Adipocyte (in vitro differentiated cells): ENCODE measurements around the gene MID1.

Experiments
- DNase-seq: peaks from one replicate; pipeline ENCODE4 v3.0.0-alpha.2; 2015; ENCODE audit warnings: low read depth
- H3K27me3 ChIP-seq: replicated peaks from 2 replicates; pipeline ENCODE4 v1.7.0; 2013; ENCODE audit warnings: mild to moderate bottlenecking, low read length, moderate library complexity; ENCODE audit not compliant: control insufficient read depth, insufficient read depth
- H3K36me3 ChIP-seq: 2 replicates; pipeline ENCODE4 v1.7.0; 2013; ENCODE audit warnings: low read length, mild to moderate bottlenecking, moderate library complexity; ENCODE audit not compliant: control insufficient read depth, insufficient read depth, severe bottlenecking
- H3K4me1 ChIP-seq: 2 replicates; pipeline ENCODE4 v1.7.0; 2013; ENCODE audit warnings: mild to moderate bottlenecking, low read length, moderate library complexity; ENCODE audit not compliant: control insufficient read depth, insufficient read depth
- H3K4me3 ChIP-seq: 2 replicates; pipeline ENCODE4 v1.7.0; 2013; ENCODE audit warnings: mild to moderate bottlenecking, low read length, moderate library complexity
- H3K9ac ChIP-seq: 2 replicates; pipeline ENCODE4 v1.7.0; 2013; ENCODE audit warnings: mild to moderate bottlenecking, low read length, moderate library complexity
- H3K9me3 ChIP-seq: 2 replicates; pipeline ENCODE4 v1.7.0; 2013; ENCODE audit warnings: mild to moderate bottlenecking, low read length, moderate library complexity; ENCODE audit not compliant: control insufficient read depth

MID1 gene

GRCh38 chrX:10526451-10526850 is 93.9 kb downstream of the MID1 start:
- H3K36me3 ChIP-seq: no peaks in the 10 kb centered on the region
- peak; percentile 28 for DNase-seq
- no peak overlapping the region for H3K9ac ChIP-seq
- H3K27me3 ChIP-seq: no peaks in the 10 kb centered on the region
- H3K9me3 ChIP-seq: no peaks in the 10 kb centered on the region
- no peak overlapping the region for H3K4me3 ChIP-seq
- peaks cover 6% of the 10 kb centered on the region for H3K4me1 ChIP-seq

GRCh38 chrX:10525381-10526120 is 94.8 kb downstream of the MID1 start:
- H3K9ac ChIP-seq: no peak overlapping the region
- H3K4me1 ChIP-seq: peaks cover 6% of the 10 kb centered on the region
- H3K4me3 ChIP-seq: no peak overlapping the region
- H3K9me3 ChIP-seq: no peaks in the 10 kb centered on the region
- no peaks in the 10 kb centered on the region for H3K27me3 ChIP-seq
- DNase-seq: peak; percentile 26
- H3K36me3 ChIP-seq: no peaks in the 10 kb centered on the region

GRCh38 chrX:10524578-10524977 is 95.8 kb downstream of the MID1 start:
- H3K27me3 ChIP-seq: no peaks in the 10 kb centered on the region
- no peaks in the 10 kb centered on the region for H3K9me3 ChIP-seq
- peaks cover 13% of the 10 kb centered on the region for H3K4me1 ChIP-seq
- H3K4me3 ChIP-seq: no peak overlapping the region
- no peak overlapping the region for H3K9ac ChIP-seq
- peak; percentile 36 for DNase-seq
- no peaks in the 10 kb centered on the region for H3K36me3 ChIP-seq

GRCh38 chrX:10519761-10520160 is 100.6 kb downstream of the MID1 start:
- Histone ChIP-seq H3K27me3 (no peaks in the 10 kb centered on the region), H3K4me1 (peaks cover 15% of the 10 kb centered on the region), H3K36me3 (no peaks in the 10 kb centered on the region), H3K4me3 (no peak overlapping the region), H3K9ac (no peak overlapping the region), H3K9me3 (no peaks in the 10 kb centered on the region)
- peak; percentile 50 for DNase-seq

- no peaks in the 10 kb centered on the region for H3K27me3 ChIP-seq
- no peak overlapping the region for H3K9ac ChIP-seq
- DNase-seq: peak; percentile 36
- no peak overlapping the region for H3K4me3 ChIP-seq
- peaks cover 19% of the 10 kb centered on the region for H3K4me1 ChIP-seq
- no peaks in the 10 kb centered on the region for H3K9me3 ChIP-seq
- H3K36me3 ChIP-seq: no peaks in the 10 kb centered on the region
Observed at GRCh38 chrX:10519278-10519677, 101.1 kb downstream of the MID1 start.

GRCh38 chrX:10518073-10518472 is 102.3 kb downstream of the MID1 start:
- DNase-seq: no peak
- Histone ChIP-seq H3K27me3 (no peaks in the 10 kb centered on the region), H3K4me3 (no peak overlapping the region), H3K36me3 (no peaks in the 10 kb centered on the region), H3K9ac (no peak overlapping the region), H3K9me3 (no peaks in the 10 kb centered on the region), H3K4me1 (peaks cover 19% of the 10 kb centered on the region)

- H3K36me3 ChIP-seq: no peaks in the 10 kb centered on the region
- no peaks in the 10 kb centered on the region for H3K27me3 ChIP-seq
- no peak overlapping the region for H3K9ac ChIP-seq
- no peaks in the 10 kb centered on the region for H3K9me3 ChIP-seq
- H3K4me3 ChIP-seq: no peak overlapping the region
- H3K4me1 ChIP-seq: peaks cover 19% of the 10 kb centered on the region
- DNase-seq: no peak
Observed at GRCh38 chrX:10516781-10517322, 103.5 kb downstream of the MID1 start.

- H3K4me1 ChIP-seq: peaks cover 16% of the 10 kb centered on the region
- no peaks in the 10 kb centered on the region for H3K9me3 ChIP-seq
- DNase-seq: peak; percentile 43
- H3K27me3 ChIP-seq: no peaks in the 10 kb centered on the region
- H3K9ac ChIP-seq: no peak overlapping the region
- no peak overlapping the region for H3K4me3 ChIP-seq
- H3K36me3 ChIP-seq: no peaks in the 10 kb centered on the region
Observed at GRCh38 chrX:10514891-10515290, 105.5 kb downstream of the MID1 start.

GRCh38 chrX:10513974-10514373 is 106.4 kb downstream of the MID1 start:
- Histone ChIP-seq H3K4me1 (peaks cover 9% of the 10 kb centered on the region), H3K9ac (no peak overlapping the region), H3K9me3 (no peaks in the 10 kb centered on the region), H3K4me3 (no peak overlapping the region), H3K36me3 (no peaks in the 10 kb centered on the region), H3K27me3 (no peaks in the 10 kb centered on the region)
- peak; percentile 13 for DNase-seq

- H3K4me1 ChIP-seq: peaks cover 9% of the 10 kb centered on the region
- H3K27me3 ChIP-seq: no peaks in the 10 kb centered on the region
- H3K9me3 ChIP-seq: no peaks in the 10 kb centered on the region
- no peaks in the 10 kb centered on the region for H3K36me3 ChIP-seq
- no peak overlapping the region for H3K4me3 ChIP-seq
- no peak overlapping the region for H3K9ac ChIP-seq
- no peak for DNase-seq
Observed at GRCh38 chrX:10512741-10513140, 107.6 kb downstream of the MID1 start.

- no peak for DNase-seq
- Histone ChIP-seq H3K9ac (no peak overlapping the region), H3K36me3 (no peaks in the 10 kb centered on the region), H3K4me1 (peaks cover 13% of the 10 kb centered on the region), H3K9me3 (no peaks in the 10 kb centered on the region), H3K4me3 (no peak overlapping the region), H3K27me3 (no peaks in the 10 kb centered on the region)
Observed at GRCh38 chrX:10512258-10512657, 108.1 kb downstream of the MID1 start.

GRCh38 chrX:10509397-10509796 is 111.0 kb downstream of the MID1 start:
- H3K9me3 ChIP-seq: no peaks in the 10 kb centered on the region
- H3K4me3 ChIP-seq: no peak overlapping the region
- H3K27me3 ChIP-seq: no peaks in the 10 kb centered on the region
- DNase-seq: no peak
- H3K4me1 ChIP-seq: peaks cover 16% of the 10 kb centered on the region
- H3K36me3 ChIP-seq: no peaks in the 10 kb centered on the region
- H3K9ac ChIP-seq: no peak overlapping the region
